Neuronal stem cell (in vitro differentiated cells): Measurements from ENCODE around the gene TBCC.

Source experiments
- DNase-seq: peaks from one replicate; pipeline ENCODE4 v3.0.0-alpha.2; 2013; ENCODE audit warnings: low spot score
- H2AFZ ChIP-seq: one replicate; pipeline ENCODE4 v1.6.1; 2013; ENCODE audit warnings: mild to moderate bottlenecking, low read length, inconsistent platforms
- H2AK5ac ChIP-seq: 2 replicates; pipeline ENCODE4 v1.6.1; 2013; ENCODE audit warnings: low read depth, mild to moderate bottlenecking, inconsistent platforms, low read length, moderate library complexity, mixed read lengths
- H2BK120ac ChIP-seq: 2 replicates; pipeline ENCODE4 v1.6.1; 2013; ENCODE audit warnings: low read depth, mild to moderate bottlenecking, inconsistent platforms, low read length, moderate library complexity, mixed read lengths
- H2BK12ac ChIP-seq: one replicate; pipeline ENCODE4 v1.6.1; 2013; ENCODE audit warnings: low read length, inconsistent platforms
- H2BK15ac ChIP-seq: 2 replicates; pipeline ENCODE4 v1.6.1; 2013; ENCODE audit warnings: mild to moderate bottlenecking, low read length, inconsistent platforms, mixed read lengths
- H2BK5ac ChIP-seq: one replicate; pipeline ENCODE4 v1.6.1; 2013; ENCODE audit warnings: inconsistent platforms, mild to moderate bottlenecking, low read length, moderate library complexity
- H3K14ac ChIP-seq: one replicate; pipeline ENCODE4 v1.6.1; 2013; ENCODE audit warnings: low read length, inconsistent platforms
- H3K18ac ChIP-seq: 2 replicates; pipeline ENCODE4 v1.6.1; 2013; ENCODE audit warnings: low read length, inconsistent platforms
- H3K23ac ChIP-seq: 2 replicates; pipeline ENCODE4 v1.6.1; 2013; ENCODE audit warnings: low read depth, mild to moderate bottlenecking, mixed read lengths, low read length, inconsistent platforms; ENCODE audit not compliant: poor library complexity
- H3K27ac ChIP-seq: replicated peaks from 3 replicates; pipeline ENCODE4 v1.5.1; 2013; ENCODE audit warnings: low read length, inconsistent platforms
- H3K27me3 ChIP-seq, 3 experiments: 2 replicates each; pipeline ENCODE4 v1.6.1; 2013; ENCODE audit warnings: low read length in 3 of 3, mild to moderate bottlenecking in 2 of 3, inconsistent platforms in 1 of 3, low read depth in 1 of 3, mixed read lengths in 1 of 3, moderate library complexity in 1 of 3; ENCODE audit not compliant: control insufficient read depth in 3 of 3, insufficient read depth in 3 of 3
- H3K36me3 ChIP-seq, 2 donors: replicated peaks in 1 of 2; 2 replicates each; pipeline ENCODE4 v1.6.1; 2013; ENCODE audit warnings: low read length in 2 of 2; ENCODE audit not compliant: control insufficient read depth in 2 of 2, insufficient read depth in 2 of 2
- H3K4ac ChIP-seq: 2 replicates; pipeline ENCODE4 v1.6.1; 2013; ENCODE audit warnings: inconsistent platforms, mild to moderate bottlenecking, low read length, moderate library complexity
- H3K4me1 ChIP-seq, 2 donors: 1 replicate in 1 of 2; 2 replicates in 1 of 2; pipeline ENCODE4 v1.6.1; 2013; ENCODE audit warnings: low read length in 2 of 2, low read depth in 1 of 2; ENCODE audit not compliant: control insufficient read depth in 2 of 2, insufficient read depth in 1 of 2
- H3K4me2 ChIP-seq: one replicate; pipeline ENCODE4 v1.6.1; 2013; ENCODE audit warnings: mild to moderate bottlenecking, low read length, inconsistent platforms; ENCODE audit not compliant: insufficient read depth, poor library complexity, severe bottlenecking
- H3K4me3 ChIP-seq, 2 donors: 2 replicates each; pipeline ENCODE4 v1.5.1; 2013; ENCODE audit warnings: low read length in 2 of 2, mild to moderate bottlenecking in 2 of 2, inconsistent platforms in 1 of 2, moderate library complexity in 1 of 2
- H3K79me1 ChIP-seq: one replicate; pipeline ENCODE4 v1.6.1; 2013; ENCODE audit warnings: low read depth, mild to moderate bottlenecking, inconsistent platforms, low read length, moderate library complexity
- H3K9ac ChIP-seq: one replicate; pipeline ENCODE4 v1.6.1; 2013; ENCODE audit warnings: mild to moderate bottlenecking, low read depth, low read length, inconsistent platforms; ENCODE audit not compliant: poor library complexity
- H3K9me3 ChIP-seq, 2 donors: replicated peaks in 1 of 2; 2 replicates each; pipeline versions ENCODE3 to v1.6.1; 2013; ENCODE audit warnings: low read length in 2 of 2, mild to moderate bottlenecking in 2 of 2, inconsistent platforms in 1 of 2, low read depth in 1 of 2, mixed read lengths in 1 of 2, moderate library complexity in 1 of 2; ENCODE audit not compliant: control insufficient read depth in 2 of 2, insufficient read depth in 1 of 2
- H4K8ac ChIP-seq: one replicate; pipeline ENCODE4 v1.6.1; 2013; ENCODE audit warnings: low read depth, mild to moderate bottlenecking, inconsistent platforms, low read length, moderate library complexity
- H4K91ac ChIP-seq: one replicate; pipeline ENCODE4 v1.6.1; 2013; ENCODE audit warnings: low read length, low read depth, mild to moderate bottlenecking, inconsistent platforms; ENCODE audit not compliant: poor library complexity
- WGBS, 2 donors: extraction: QIAGEN DNeasy Blood & Tissue Kit; methylation state at CpG; one replicate each; pipeline ENCODE4 v1.1.7; 2013; ENCODE audit warnings: missing lambda C conversion rate in 2 of 2, mixed read lengths in 1 of 2; ENCODE audit not compliant: insufficient read length in 2 of 2, insufficient replicate concordance in 1 of 2; ENCODE audit errors: extremely low coverage in 2 of 2; 5-methylcytosine and 5-hydroxymethylcytosine counted together

TBCC gene

GRCh38 chr6:42790549-42791181, 44.8 kb upstream of the TBCC start:
- WGBS, 2 donors = no CpG with 5 or more reads among the region's 5 CpGs
- H3K23ac ChIP-seq = no peak overlapping the region
- peaks cover 0 to 9% of the 10 kb centered on the region in 2 donors for H3K4me1 ChIP-seq
- no peak overlapping the region for H2BK15ac ChIP-seq
- no peak overlapping the region for H2AK5ac ChIP-seq
- H3K4me3 ChIP-seq = no peak overlapping the region
- H2BK5ac ChIP-seq = no peak overlapping the region
- no peak overlapping the region for H3K18ac ChIP-seq
- no peak overlapping the region for H2AFZ ChIP-seq
- no peak overlapping the region for H3K4ac ChIP-seq
- H3K36me3 ChIP-seq = peaks cover 0 to 12% of the 10 kb centered on the region in 2 donors
- H3K4me2 ChIP-seq = no peak overlapping the region
- H2BK12ac ChIP-seq = no peak overlapping the region
- no peaks in the 10 kb centered on the region for H3K27me3 ChIP-seq
- H4K8ac ChIP-seq = no peak overlapping the region
- DNase-seq = no peak
- H3K27ac ChIP-seq = peak overlapping the region; percentile 21
- no peak overlapping the region for H2BK120ac ChIP-seq
- peaks cover 4% of the 10 kb centered on the region for H3K79me1 ChIP-seq
- no peak overlapping the region for H3K9ac ChIP-seq
- no peaks in the 10 kb centered on the region for H3K9me3 ChIP-seq
- no peak overlapping the region for H4K91ac ChIP-seq
- no peak overlapping the region for H3K14ac ChIP-seq

- no peak overlapping the region for H2AFZ ChIP-seq
Measured at GRCh38 chr6:42788671-42789070, 42.8 kb upstream of the TBCC start.

GRCh38 chr6:42787063-42787472, 41.2 kb upstream of the TBCC start:
- Histone ChIP-seq H3K4me2 (peak overlapping the region; percentile 12), H3K18ac (no peak overlapping the region), H3K27ac (no peak overlapping the region), H4K8ac (no peak overlapping the region), H2BK5ac (no peak overlapping the region), H3K9me3 (peaks cover 0 to 4% of the 10 kb centered on the region in 2 donors), H2BK120ac (no peak overlapping the region), H3K36me3 (peaks cover 0 to 21% of the 10 kb centered on the region in 2 donors), H3K4ac (no peak overlapping the region), H4K91ac (no peak overlapping the region), H2AFZ (no peak overlapping the region), H3K4me1 (peaks cover 2 to 13% of the 10 kb centered on the region in 2 donors), H2BK12ac (no peak overlapping the region), H3K79me1 (peaks cover 4% of the 10 kb centered on the region), H3K9ac (no peak overlapping the region), H3K27me3 (no peaks in the 10 kb centered on the region), H2AK5ac (no peak overlapping the region), H2BK15ac (no peak overlapping the region), H3K4me3 (no peak overlapping the region), H3K23ac (no peak overlapping the region), H3K14ac (no peak overlapping the region)
- no CpG with 5 or more reads among the region's 2 CpGs for whole genome bisulfite sequencing, 2 donors
- no peak for DNase-seq

More at GRCh38 chr6:42788671-42789070, 42.8 kb upstream of the TBCC start:
- H4K8ac ChIP-seq = no peak overlapping the region
- no peak overlapping the region for H3K4me3 ChIP-seq
- H2BK120ac ChIP-seq = no peak overlapping the region
- H3K14ac ChIP-seq = no peak overlapping the region
- H3K9ac ChIP-seq = no peak overlapping the region
- no peak overlapping the region for H3K27ac ChIP-seq
- no peak overlapping the region for H2BK5ac ChIP-seq
- no peak overlapping the region for H2AK5ac ChIP-seq
- no CpG with 5 or more reads among the region's 4 CpGs for WGBS, 2 donors
- H3K36me3 ChIP-seq = peaks cover 0 to 21% of the 10 kb centered on the region in 2 donors
- no peaks in the 10 kb centered on the region for H3K27me3 ChIP-seq
- H3K23ac ChIP-seq = no peak overlapping the region
- peaks cover 4% of the 10 kb centered on the region for H3K79me1 ChIP-seq
- no peak overlapping the region for H2BK15ac ChIP-seq
- H2BK12ac ChIP-seq = no peak overlapping the region
- H3K4me1 ChIP-seq = peaks cover 2 to 13% of the 10 kb centered on the region in 2 donors
- no peak for DNase-seq
- no peak overlapping the region for H3K18ac ChIP-seq
- H3K4ac ChIP-seq = no peak overlapping the region
- H3K9me3 ChIP-seq = peaks cover 0 to 4% of the 10 kb centered on the region in 2 donors
- H4K91ac ChIP-seq = no peak overlapping the region
- H3K4me2 ChIP-seq = no peak overlapping the region

GRCh38 chr6:42786525-42786985, 40.7 kb upstream of the TBCC start:
- Histone ChIP-seq H2BK15ac (no peak overlapping the region), H3K14ac (no peak overlapping the region), H2AK5ac (no peak overlapping the region), H3K9ac (no peak overlapping the region), H3K79me1 (peaks cover 4% of the 10 kb centered on the region), H3K36me3 (peaks cover 0 to 21% of the 10 kb centered on the region in 2 donors), H2BK120ac (no peak overlapping the region), H2AFZ (no peak overlapping the region), H3K27ac (no peak overlapping the region), H4K8ac (no peak overlapping the region), H3K27me3 (no peaks in the 10 kb centered on the region), H3K18ac (no peak overlapping the region), H3K4ac (no peak overlapping the region), H3K4me3 (no peak overlapping the region), H4K91ac (no peak overlapping the region), H3K9me3 (peaks cover 0 to 4% of the 10 kb centered on the region in 2 donors), H3K4me2 (peak overlapping the region; percentile 12), H3K23ac (no peak overlapping the region), H3K4me1 (peaks cover 2 to 13% of the 10 kb centered on the region in 2 donors), H2BK12ac (no peak overlapping the region), H2BK5ac (no peak overlapping the region)
- DNase-seq = no peak
- no CpG with 5 or more reads among the region's 3 CpGs for WGBS, 2 donors
